GM18868 (cell line): ENCODE data around the gene MIA3.
"Not testable (repeated sequence)": the region's sequence is repeated elsewhere in the genome, so short reads cannot be mapped to it uniquely, and the experiment has no call there.

Experiments
- ATAC-seq: cut with Tn5 transposase; IDR thresholded peaks from one replicate; pipeline ENCODE4 v1.9.1; 2021; ENCODE audit warnings: mild to moderate bottlenecking, moderate library complexity; ENCODE audit not compliant: unreplicated experiment

The MIA3 gene

GRCh38 chr1:222618001-222618879 is at the start of gene MIA3:
Gene MIA3, plus strand, starts transcription at chr1:222618097. Its CDS starts 14 bp downstream, at chr1:222618111.
- ATAC-seq: peak; percentile 68

- ATAC-seq: no peak
Observed at GRCh38 chr1:222570837-222571236, 47.1 kb upstream of the MIA3 start.

GRCh38 chr1:222579316-222579715 is 38.6 kb upstream of the MIA3 start:
- ATAC-seq: no peak

- ATAC-seq: peak; percentile 68
Observed at GRCh38 chr1:222582099-222582774, 35.7 kb upstream of the MIA3 start.

GRCh38 chr1:222583079-222583478 is 34.8 kb upstream of the MIA3 start:
- peak; percentile 85 for ATAC-seq

GRCh38 chr1:222586842-222587241 is 31.1 kb upstream of the MIA3 start:
- no peak for ATAC-seq

GRCh38 chr1:222588135-222588534 is 29.8 kb upstream of the MIA3 start:
- ATAC-seq: no peak

- ATAC-seq: peak; percentile 100
Observed at GRCh38 chr1:222589462-222590302, 28.2 kb upstream of the MIA3 start, which contains the start of gene TAF1A. Gene TAF1A, minus strand, starts transcription at chr1:222589933.

GRCh38 chr1:222592171-222592570 is 25.7 kb upstream of the MIA3 start:
- no peak for ATAC-seq

- no peak for ATAC-seq
Observed at GRCh38 chr1:222594789-222595188, 23.1 kb upstream of the MIA3 start.

GRCh38 chr1:222596696-222597095 is 21.2 kb upstream of the MIA3 start:
- no peak for ATAC-seq

GRCh38 chr1:222600281-222600680 is 17.6 kb upstream of the MIA3 start:
- ATAC-seq: no peak

GRCh38 chr1:222601257-222601656 is 16.6 kb upstream of the MIA3 start:
- no peak for ATAC-seq

GRCh38 chr1:222606757-222607156 is 11.1 kb upstream of the MIA3 start:
- ATAC-seq: no peak

GRCh38 chr1:222609111-222609510 is 8.8 kb upstream of the MIA3 start:
- ATAC-seq: not testable (repeated sequence)

GRCh38 chr1:222610728-222611127 is 7.2 kb upstream of the MIA3 start:
- ATAC-seq: no peak

- no peak for ATAC-seq
Observed at GRCh38 chr1:222613627-222614026, 4.3 kb upstream of the MIA3 start.

- ATAC-seq: no peak
Observed at GRCh38 chr1:222616525-222616924, 1.4 kb upstream of the MIA3 start.

- peak; percentile 89 for ATAC-seq
Observed at GRCh38 chr1:222617367-222617951, 438 bp upstream of the MIA3 start.

GRCh38 chr1:222618880-222619596 is 1.1 kb downstream of the MIA3 start:
- ATAC-seq: no peak
